Endothelial cell (in vitro differentiated cells): ENCODE data around the gene HDHD2. TPM values are rescaled to one million over a fixed set of nuclear protein-coding genes. Genes with fewer than 3 reads are reported as not detected.

Experiments used
- DNase-seq: peaks from one replicate; pipeline ENCODE4 v3.0.0; 2021; ENCODE audit warnings: low spot score
- H3K27ac Mint-ChIP-seq: one replicate; pipeline ENCODE4 v1.8.0; 2021; ENCODE audit warnings: mixed read lengths, inconsistent platforms; ENCODE audit not compliant: unreplicated experiment
- H3K27me3 Mint-ChIP-seq: one replicate; pipeline ENCODE4 v1.8.0; 2021; ENCODE audit warnings: mild to moderate bottlenecking, moderate library complexity, mixed read lengths, inconsistent platforms; ENCODE audit not compliant: unreplicated experiment
- H3K36me3 Mint-ChIP-seq: one replicate; pipeline ENCODE4 v1.8.0; 2021; ENCODE audit warnings: mild to moderate bottlenecking, low read depth, mixed read lengths, inconsistent platforms; ENCODE audit not compliant: unreplicated experiment
- H3K4me1 Mint-ChIP-seq: one replicate; pipeline ENCODE4 v1.8.0; 2021; ENCODE audit warnings: mild to moderate bottlenecking, mixed read lengths, inconsistent platforms; ENCODE audit not compliant: unreplicated experiment
- H3K4me3 Mint-ChIP-seq: one replicate; pipeline ENCODE4 v1.8.0; 2021; ENCODE audit warnings: mild to moderate bottlenecking, mixed read lengths, inconsistent platforms; ENCODE audit not compliant: unreplicated experiment
- H3K9me3 Mint-ChIP-seq: one replicate; pipeline ENCODE4 v1.8.0; 2021; ENCODE audit warnings: mixed read lengths, inconsistent platforms; ENCODE audit not compliant: unreplicated experiment
- CTCF ChIP-seq: fragments of 200-600 bp; sonication (generic); IDR thresholded peaks from one replicate; pipeline ENCODE4 v1.5.0; 2021; ENCODE audit warnings: antibody characterized with exemption; ENCODE audit not compliant: unreplicated experiment
- total RNA-seq: library from RNA; stranded (reverse); fragmentation: NEBNext Ultra II Directional; extraction: Animal tissue kit (Norgen Biotek cat#: 25700); gene quantifications from one replicate; pipeline ENCODE4 v1.2.1, GENCODE V29; 2021; ENCODE audit not compliant: unreplicated experiment

Gene HDHD2
- total RNA-seq, 1 donor from 2014 or later, result 26.0 TPM

GRCh38 chr18:47180765-47181164 is 30.5 kb upstream of the HDHD2 start:
- no peak for DNase-seq
- peaks cover 3% of the 10 kb centered on the region for H3K4me1 Mint-ChIP-seq
- H3K4me3 Mint-ChIP-seq, result no peak overlapping the region
- H3K27me3 Mint-ChIP-seq, result peaks cover 6% of the 10 kb centered on the region
- H3K9me3 Mint-ChIP-seq, result peaks cover under 1% of the 10 kb centered on the region
- no peak for TF ChIP-seq CTCF
- H3K27ac Mint-ChIP-seq, result no peak overlapping the region
- H3K36me3 Mint-ChIP-seq, result peaks cover 12% of the 10 kb centered on the region

GRCh38 chr18:47179520-47179919 is 29.2 kb upstream of the HDHD2 start:
- H3K27ac Mint-ChIP-seq, result no peak overlapping the region
- peaks cover 6% of the 10 kb centered on the region for H3K27me3 Mint-ChIP-seq
- TF ChIP-seq CTCF, result no peak
- H3K36me3 Mint-ChIP-seq, result peaks cover 4% of the 10 kb centered on the region
- H3K9me3 Mint-ChIP-seq, result no peaks in the 10 kb centered on the region
- H3K4me1 Mint-ChIP-seq, result peaks cover 3% of the 10 kb centered on the region
- DNase-seq, result no peak
- H3K4me3 Mint-ChIP-seq, result no peak overlapping the region

GRCh38 chr18:47175898-47176575 is 25.7 kb upstream of the HDHD2 start, which contains the start of gene IER3IP1:
IER3IP1 (minus strand) TSS chr18:47176364; CDS start chr18:47176277, 87 bp downstream.
- Mint-ChIP-seq H3K27me3 (peaks cover 4% of the 10 kb centered on the region), H3K4me1 (peaks cover 3% of the 10 kb centered on the region), H3K9me3 (no peaks in the 10 kb centered on the region), H3K27ac (peak within 1 kb of the TSS; percentile 58), H3K4me3 (peak within 1 kb of the TSS; percentile 43), H3K36me3 (no peaks in the 10 kb centered on the region)
- peak; percentile 94 for DNase-seq
- TF ChIP-seq CTCF, result no peak

GRCh38 chr18:47175283-47175897 is 25.1 kb upstream of the HDHD2 start:
- TF ChIP-seq CTCF, result no peak
- no peaks in the 10 kb centered on the region for H3K36me3 Mint-ChIP-seq
- peaks cover 4% of the 10 kb centered on the region for H3K27me3 Mint-ChIP-seq
- peak; percentile 8 for DNase-seq
- H3K4me1 Mint-ChIP-seq, result peaks cover 3% of the 10 kb centered on the region
- H3K9me3 Mint-ChIP-seq, result no peaks in the 10 kb centered on the region
- no peak overlapping the region for H3K27ac Mint-ChIP-seq
- H3K4me3 Mint-ChIP-seq, result no peak overlapping the region

GRCh38 chr18:47174545-47175116 is 24.3 kb upstream of the HDHD2 start:
- Mint-ChIP-seq H3K9me3 (no peaks in the 10 kb centered on the region), H3K27ac (no peak overlapping the region), H3K4me1 (peaks cover 1% of the 10 kb centered on the region), H3K4me3 (no peak overlapping the region), H3K36me3 (no peaks in the 10 kb centered on the region), H3K27me3 (peaks cover 4% of the 10 kb centered on the region)
- no peak for DNase-seq
- TF ChIP-seq CTCF, result no peak
